Left lung (tissue), 10 donors: ENCODE results near the gene NAT9. TPM values are rescaled to one million over a fixed set of nuclear protein-coding genes. Genes with fewer than 3 reads are reported as not detected.

ENCODE experiments used
- ATAC-seq: fragments of 200-7000 bp; cut with Tn5 transposase; one replicate; pipeline ENCODE4 v1.9.1; 2020; ENCODE audit warnings: moderate library complexity
- DNase-seq, 4 donors: peaks; one replicate each; pipeline ENCODE4 v3.0.0-alpha.2; 2013 to 2020
- H3K27ac ChIP-seq, 2 donors: fragments of 200-600 bp; sonication (generic) in 1 of 2; one replicate each; pipeline versions ENCODE4 v1.5.0 to v1.8.0; 2020 to 2021
- H3K27me3 ChIP-seq, 2 donors: fragments of 200-600 bp; sonication (generic) in 1 of 2; one replicate each; pipeline versions ENCODE4 v1.5.0 to v1.8.0; 2020 to 2021
- H3K36me3 ChIP-seq, 2 donors: fragments of 200-600 bp; sonication (generic) in 1 of 2; one replicate each; pipeline versions ENCODE4 v1.5.0 to v1.8.0; 2020 to 2021
- H3K4me1 ChIP-seq, 2 donors: fragments of 200-600 bp; one replicate each; pipeline ENCODE4 v1.8.0; 2021
- H3K4me3 ChIP-seq, 2 donors: fragments of 200-600 bp; sonication (generic) in 1 of 2; one replicate each; pipeline versions ENCODE4 v1.5.0 to v1.8.0; 2020 to 2021; ENCODE audit warnings: mild to moderate bottlenecking in 1 of 2
- H3K9me3 ChIP-seq, 2 donors: fragments of 200-600 bp; sonication (generic) in 1 of 2; one replicate each; pipeline versions ENCODE4 v1.5.0 to v1.8.0; 2020 to 2021
- intact Hi-C, 2 donors: fragments of 100-400 bp; cut with DNase I; formaldehyde crosslinking; loops; one replicate each; pipeline versions ENCODE4 v1.11.2 to v1.14.2; 2022
- polyA plus RNA-seq, 6 donors: library from polyadenylated mRNA; unstranded; fragments of 120-200 nt; gene quantifications; one replicate each; pipeline ENCODE4 v1.2.1, GENCODE V29; 2013; ENCODE audit not compliant: insufficient read length in 6 of 6
- total RNA-seq, 2 donors: library from RNA; stranded (reverse); fragmentation: NEBNext Ultra II Directional; extraction: Animal tissue kit (Norgen Biotek cat#: 25700); gene quantifications; one replicate each; pipeline ENCODE4 v1.2.1, GENCODE V29; 2021
- TF ChIP-seq, protein P1 (sequence below), 2 donors: fragments of 200-600 bp; sonication (generic) in 1 of 2; IDR thresholded peaks; one replicate each; pipeline versions ENCODE4 v1.5.0 to v1.8.0; 2021; ENCODE audit warnings: antibody characterized with exemption in 2 of 2
- donor health status: DM: no; HTN: yes; CAD: no.
- donor health status: DM: no; HTN: no; CAD: no.

The NAT9 gene
- total and polyA plus RNA-seq, 8 donors, result 40.3 to 52.8 (median 45.5) TPM

DNA sequence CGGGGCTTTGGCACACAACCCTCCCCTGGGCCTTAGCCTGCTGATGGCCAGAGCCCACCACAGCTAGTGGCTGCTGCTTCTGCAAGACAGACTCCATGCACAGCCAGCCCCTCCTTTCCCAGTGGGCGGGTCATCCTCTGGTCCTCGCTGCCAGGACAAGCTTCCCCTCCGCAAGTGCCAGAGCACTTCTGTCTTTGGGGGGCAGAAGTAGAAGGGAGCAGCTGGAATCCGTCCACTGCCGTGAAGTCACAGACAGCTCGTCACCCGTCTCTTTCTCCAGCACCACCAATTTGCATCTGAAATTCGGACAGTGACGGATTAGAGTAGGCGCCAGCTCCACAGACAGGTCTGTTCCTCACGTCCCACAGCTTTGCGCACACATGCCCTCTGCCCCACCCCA is 31.3 kb upstream of the NAT9 start:
- H3K36me3 ChIP-seq, result peaks cover 0 to 47% of the 10 kb centered on the region in 2 donors
- intact Hi-C loops, result no loop called here
- TF ChIP-seq, protein P1, sequence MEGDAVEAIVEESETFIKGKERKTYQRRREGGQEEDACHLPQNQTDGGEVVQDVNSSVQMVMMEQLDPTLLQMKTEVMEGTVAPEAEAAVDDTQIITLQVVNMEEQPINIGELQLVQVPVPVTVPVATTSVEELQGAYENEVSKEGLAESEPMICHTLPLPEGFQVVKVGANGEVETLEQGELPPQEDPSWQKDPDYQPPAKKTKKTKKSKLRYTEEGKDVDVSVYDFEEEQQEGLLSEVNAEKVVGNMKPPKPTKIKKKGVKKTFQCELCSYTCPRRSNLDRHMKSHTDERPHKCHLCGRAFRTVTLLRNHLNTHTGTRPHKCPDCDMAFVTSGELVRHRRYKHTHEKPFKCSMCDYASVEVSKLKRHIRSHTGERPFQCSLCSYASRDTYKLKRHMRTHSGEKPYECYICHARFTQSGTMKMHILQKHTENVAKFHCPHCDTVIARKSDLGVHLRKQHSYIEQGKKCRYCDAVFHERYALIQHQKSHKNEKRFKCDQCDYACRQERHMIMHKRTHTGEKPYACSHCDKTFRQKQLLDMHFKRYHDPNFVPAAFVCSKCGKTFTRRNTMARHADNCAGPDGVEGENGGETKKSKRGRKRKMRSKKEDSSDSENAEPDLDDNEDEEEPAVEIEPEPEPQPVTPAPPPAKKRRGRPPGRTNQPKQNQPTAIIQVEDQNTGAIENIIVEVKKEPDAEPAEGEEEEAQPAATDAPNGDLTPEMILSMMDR (IDR thresholded peaks at IDR 0.05), result no peak

GRCh38 chr17:74806334-74806733 is 30.2 kb upstream of the NAT9 start:
- Histone ChIP-seq H3K4me3 (no peak overlapping the region), H3K9me3 (no peaks in the 10 kb centered on the region), H3K27me3 (no peaks in the 10 kb centered on the region), H3K4me1 (peaks cover 0 to 8% of the 10 kb centered on the region in 2 donors), H3K27ac (no peak overlapping the region), H3K36me3 (peaks cover 0 to 57% of the 10 kb centered on the region in 2 donors)
- DNase-seq (no peak), ATAC-seq (peak; percentile 70)
- TF ChIP-seq, protein P1 (IDR thresholded peaks at IDR 0.05), result no peak
- intact Hi-C loops, result no loop called here

More for the DNA sequence above, 31.3 kb upstream of the NAT9 start:
- Histone ChIP-seq H3K9me3 (no peaks in the 10 kb centered on the region), H3K27ac (no peak overlapping the region), H3K27me3 (no peaks in the 10 kb centered on the region), H3K4me3 (no peak overlapping the region), H3K4me1 (peaks cover 0 to 18% of the 10 kb centered on the region in 2 donors)
- ATAC-seq (no peak), DNase-seq (peak in 1 of 4 donors; percentile 37)

DNA sequence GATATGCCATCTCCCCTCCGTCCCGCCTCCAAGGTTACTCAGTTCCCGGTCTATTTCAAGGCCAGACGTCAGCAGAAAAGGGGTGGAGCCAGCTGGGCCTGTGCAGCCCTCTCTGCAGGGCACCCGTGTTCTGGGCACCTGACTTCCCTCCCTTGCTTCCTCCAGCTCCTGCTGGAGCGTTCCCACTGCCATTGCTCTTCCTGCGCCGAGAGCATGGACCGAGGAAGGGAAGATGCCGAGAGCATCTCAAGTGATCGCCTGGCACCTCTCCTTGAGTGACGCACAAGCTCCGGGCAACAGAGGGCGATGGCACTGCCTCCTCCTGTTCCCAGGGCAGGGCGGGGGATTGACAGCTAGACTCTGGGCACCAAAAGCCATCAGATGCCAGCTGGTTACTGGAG is 29.4 kb upstream of the NAT9 start:
- Histone ChIP-seq H3K27me3 (no peaks in the 10 kb centered on the region), H3K27ac (no peak overlapping the region), H3K9me3 (no peaks in the 10 kb centered on the region), H3K36me3 (peaks cover 0 to 65% of the 10 kb centered on the region in 2 donors), H3K4me3 (no peak overlapping the region), H3K4me1 (peaks cover 0 to 8% of the 10 kb centered on the region in 2 donors)
- no peak for DNase-seq
- intact Hi-C loops, result no loop called here
- peak; percentile 32 for ATAC-seq
- TF ChIP-seq, protein P1 (IDR thresholded peaks at IDR 0.05), result no peak

- peak; percentile 55 for ATAC-seq
Measured at GRCh38 chr17:74804683-74805082, 28.5 kb upstream of the NAT9 start.

GRCh38 chr17:74803971-74804370 is 27.8 kb upstream of the NAT9 start:
- ATAC-seq (no peak), DNase-seq (no peak)
- Histone ChIP-seq H3K9me3 (no peaks in the 10 kb centered on the region), H3K27me3 (no peaks in the 10 kb centered on the region), H3K36me3 (peaks cover 0 to 72% of the 10 kb centered on the region in 2 donors), H3K27ac (no peak overlapping the region), H3K4me3 (no peak overlapping the region), H3K4me1 (peaks cover 0 to 7% of the 10 kb centered on the region in 2 donors)
- TF ChIP-seq, protein P1 (IDR thresholded peaks at IDR 0.05), result no peak
- intact Hi-C loops, result no loop called here

More at GRCh38 chr17:74804683-74805082, 28.5 kb upstream of the NAT9 start:
- no peaks in the 10 kb centered on the region for H3K9me3 ChIP-seq
- H3K4me1 ChIP-seq, result peaks cover 0 to 8% of the 10 kb centered on the region in 2 donors
- H3K27ac ChIP-seq, result no peak overlapping the region
- DNase-seq, result no peak
- H3K27me3 ChIP-seq, result no peaks in the 10 kb centered on the region
- peaks cover 0 to 66% of the 10 kb centered on the region in 2 donors for H3K36me3 ChIP-seq
- H3K4me3 ChIP-seq, result no peak overlapping the region
- TF ChIP-seq, protein P1 (IDR thresholded peaks at IDR 0.05), result no peak
- intact Hi-C loops, result no loop called here
